Stimulated activated CD8-positive, alpha-beta memory T cell treated with anti-CD3 and anti-CD28 coated beads, Interleukin-2, amount 100 ng/mL, for 48 hours (primary cell): ENCODE measurements around the gene BBS2.

Source experiments
- DNase-seq, 2 donors: peaks; one replicate each; pipeline ENCODE4 v3.0.0-alpha.2; 2020; ENCODE audit warnings: low read depth in 2 of 2

Gene BBS2

DNA sequence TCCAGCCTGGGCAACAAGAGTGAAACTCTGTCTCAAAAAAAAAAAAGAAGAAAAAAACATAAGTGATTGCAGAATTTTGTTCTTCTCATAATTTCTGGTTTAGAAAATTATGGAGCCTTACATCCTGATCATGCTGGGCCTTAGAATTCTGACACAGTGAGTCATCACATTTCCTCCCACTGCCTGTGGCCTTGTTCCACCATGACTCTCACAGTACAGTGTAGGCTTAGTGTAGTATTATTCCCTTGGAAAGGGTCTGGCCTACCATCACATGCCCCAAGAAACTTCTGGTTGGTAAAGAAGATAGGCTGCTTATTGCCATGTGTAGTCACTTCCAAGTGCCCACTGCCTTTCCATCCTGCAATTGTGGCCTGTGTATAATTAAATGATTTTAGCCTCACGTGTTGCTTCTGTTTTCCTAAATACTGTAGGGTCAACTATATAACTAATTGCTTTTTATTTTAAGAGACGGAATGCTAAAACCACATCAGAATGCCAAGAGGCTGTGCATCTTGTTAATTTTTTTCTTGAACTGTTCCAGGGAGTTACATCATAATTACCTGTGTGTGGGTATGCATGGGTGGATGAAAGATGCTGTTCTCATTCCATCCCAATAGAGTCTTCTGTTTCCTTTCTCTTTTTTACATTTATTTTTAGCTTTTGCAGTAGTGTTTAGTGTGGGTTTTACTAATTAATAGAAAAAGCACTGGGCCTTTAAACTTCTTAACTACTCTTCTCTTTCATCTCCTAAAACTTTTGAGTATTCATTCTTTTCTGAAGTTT, 42.5 kb downstream of the BBS2 start:
- DNase-seq = no peak

DNA sequence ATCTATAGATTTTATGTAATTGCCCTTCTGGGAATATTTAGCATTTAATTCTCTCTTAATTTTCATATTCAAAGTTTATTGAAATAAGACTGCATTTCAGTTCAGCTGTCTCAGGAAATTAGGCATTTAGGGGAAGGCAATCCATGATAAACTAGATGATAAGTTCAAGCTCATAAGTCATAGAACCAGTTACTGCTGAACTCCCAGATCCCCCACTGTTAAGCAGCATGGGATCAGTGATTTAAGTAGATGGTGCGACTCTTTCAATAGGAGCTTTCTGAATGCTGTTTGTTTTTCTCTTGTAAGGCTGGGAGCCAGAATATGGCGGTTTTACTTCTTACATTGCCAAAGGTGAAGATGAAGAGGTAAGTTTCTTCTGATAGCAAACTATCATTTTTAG, 44.6 kb downstream of the BBS2 start:
- no peak for DNase-seq

DNA sequence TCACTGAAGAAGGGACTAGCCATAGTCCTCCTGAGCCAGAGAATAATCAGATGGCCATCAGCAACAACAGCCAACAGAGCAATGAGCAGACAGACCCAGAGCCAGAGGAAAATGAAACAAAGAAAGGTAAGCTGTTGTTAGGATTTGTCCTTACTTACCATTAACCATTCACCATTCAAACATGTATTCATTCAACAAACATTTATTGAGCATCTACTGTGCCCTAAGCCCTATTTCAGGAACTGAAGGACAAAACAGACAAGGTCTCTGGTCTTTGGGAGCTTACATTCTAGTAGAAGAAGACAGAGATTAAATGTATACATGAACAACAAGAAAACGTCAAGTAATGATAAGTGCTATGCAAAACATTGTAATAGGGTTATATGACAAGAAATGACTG, 49.2 kb downstream of the BBS2 start:
- no peak for DNase-seq

DNA sequence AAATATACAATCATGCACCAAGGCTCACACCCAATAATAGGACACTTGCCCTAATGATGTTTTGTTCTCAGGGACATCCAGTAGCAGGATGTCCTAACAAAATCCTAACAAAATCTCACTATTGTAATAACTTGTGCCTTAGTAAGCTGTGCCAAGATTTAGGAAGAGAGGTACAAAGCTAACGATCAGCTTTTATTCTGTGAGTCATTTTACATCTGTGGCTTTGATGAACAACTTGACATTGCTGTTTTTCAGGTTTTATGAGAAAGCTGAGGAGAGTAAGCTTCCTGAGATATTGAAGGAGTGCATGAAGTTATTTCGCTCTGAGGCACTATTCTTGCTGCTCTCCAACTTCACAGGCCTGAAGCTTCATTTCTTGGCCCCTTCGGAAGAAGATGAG, 49.6 kb downstream of the BBS2 start:
- DNase-seq = no peak

DNA sequence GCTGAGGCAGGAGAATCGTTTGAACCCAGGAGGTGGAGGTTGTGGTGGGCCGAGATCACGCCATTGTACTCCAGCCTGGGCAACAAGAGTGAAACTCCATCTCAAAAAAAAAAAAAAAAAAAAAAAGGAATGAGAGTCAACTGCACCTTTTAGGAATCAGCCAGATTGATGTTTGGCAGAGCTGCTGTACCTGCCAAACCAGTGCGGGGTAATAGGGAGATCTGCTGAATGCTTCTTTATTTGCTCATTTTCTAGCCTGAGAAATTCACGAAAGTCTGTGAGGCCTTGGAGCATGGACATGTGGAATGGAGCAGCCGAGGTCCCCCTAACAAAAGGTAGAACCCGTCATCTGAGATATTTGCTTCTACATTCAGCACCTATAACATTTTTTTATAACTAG, 50.1 kb downstream of the BBS2 start:
- no peak for DNase-seq

DNA sequence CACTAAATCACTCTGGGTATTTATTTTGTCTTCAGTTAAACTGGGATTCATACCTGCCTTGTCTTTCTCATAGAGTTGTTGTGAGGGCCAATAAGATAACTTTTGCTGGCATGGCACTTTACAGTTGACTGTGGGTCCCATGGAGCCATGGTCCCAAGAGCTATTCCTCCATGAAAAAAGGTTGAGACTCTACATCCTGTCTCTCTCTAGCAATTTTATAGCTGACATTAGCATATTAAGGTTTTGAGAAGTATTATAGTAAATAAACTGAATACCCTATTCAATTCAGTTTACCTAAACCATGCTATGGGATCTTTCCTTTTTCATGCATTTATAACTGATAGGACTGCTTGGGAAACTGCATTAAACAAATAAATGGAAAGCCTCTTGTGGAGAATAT, 51.0 kb downstream of the BBS2 start:
- DNase-seq = no peak

DNA sequence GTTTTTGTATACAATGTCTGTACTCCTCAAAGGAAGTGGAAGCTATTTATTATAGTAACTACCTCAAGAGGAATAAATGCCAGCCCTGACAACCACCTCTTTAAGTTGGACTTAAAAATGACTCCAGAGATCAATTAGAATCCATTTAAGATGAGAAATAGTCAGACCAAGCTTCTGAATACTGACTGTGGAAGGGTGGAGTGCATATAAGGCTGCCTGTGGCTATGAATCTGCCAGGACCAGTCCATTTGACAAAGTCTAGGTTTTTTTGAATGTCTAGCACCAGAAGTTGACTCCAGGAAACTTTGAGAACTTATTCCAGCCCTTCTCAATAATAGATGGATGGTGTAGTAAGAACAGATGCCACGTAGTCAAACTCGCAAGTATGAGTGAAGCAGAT, 53.5 kb downstream of the BBS2 start:
- DNase-seq = no peak

DNA sequence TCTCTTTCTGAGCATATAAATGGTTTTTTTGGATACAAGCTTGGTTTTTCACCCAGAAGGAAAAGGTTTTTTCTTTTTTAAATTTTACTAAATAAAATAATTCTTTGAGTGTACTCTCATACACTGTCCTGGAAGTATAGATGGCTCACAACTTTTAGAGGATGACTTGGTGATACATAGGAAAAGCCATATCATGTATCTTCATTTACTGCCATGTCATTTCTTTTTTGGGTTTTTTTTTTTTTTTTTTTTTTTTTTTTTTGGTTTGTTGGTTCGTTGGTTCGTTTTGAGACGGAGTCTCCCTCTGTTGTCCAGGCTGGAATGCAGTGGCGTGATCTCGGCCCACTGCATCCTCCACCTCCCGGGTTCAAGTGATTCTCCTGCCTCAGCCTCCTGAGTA, 56.7 kb downstream of the BBS2 start:
- no peak for DNase-seq

DNA sequence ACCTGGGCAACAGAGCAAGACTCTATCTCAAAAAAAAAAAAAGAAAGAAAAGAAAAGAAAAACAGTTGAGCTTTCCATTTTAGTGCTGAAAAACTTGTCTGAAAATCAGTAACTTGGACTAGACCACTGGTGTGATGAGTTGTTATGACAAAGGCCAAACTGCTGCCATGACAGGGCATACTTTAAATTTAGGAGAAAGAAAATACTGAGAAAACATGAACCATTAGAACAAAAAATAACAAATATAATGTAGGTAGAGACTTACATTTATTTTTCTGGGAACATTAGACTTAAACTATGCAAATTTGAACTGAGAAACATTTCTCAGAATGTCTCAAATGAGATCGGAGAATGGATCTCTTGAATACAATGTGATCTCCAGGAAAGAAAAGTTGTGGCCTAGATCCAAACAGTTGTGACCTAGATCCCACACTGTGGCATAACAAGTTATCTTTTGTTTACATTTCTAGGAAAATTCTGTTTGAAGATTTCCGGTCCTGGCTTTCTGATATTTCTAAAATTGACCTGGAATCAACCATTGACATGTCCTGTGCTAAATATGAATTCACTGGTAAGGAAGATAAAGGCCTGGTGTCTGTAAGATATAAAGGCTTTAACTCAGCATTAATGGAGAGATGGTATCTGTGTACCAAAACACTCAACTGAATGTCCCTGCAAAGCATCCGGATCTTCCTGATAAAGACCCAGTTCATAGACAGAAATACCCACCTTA, 57.6 kb downstream of the BBS2 start:
- DNase-seq = no peak

DNA sequence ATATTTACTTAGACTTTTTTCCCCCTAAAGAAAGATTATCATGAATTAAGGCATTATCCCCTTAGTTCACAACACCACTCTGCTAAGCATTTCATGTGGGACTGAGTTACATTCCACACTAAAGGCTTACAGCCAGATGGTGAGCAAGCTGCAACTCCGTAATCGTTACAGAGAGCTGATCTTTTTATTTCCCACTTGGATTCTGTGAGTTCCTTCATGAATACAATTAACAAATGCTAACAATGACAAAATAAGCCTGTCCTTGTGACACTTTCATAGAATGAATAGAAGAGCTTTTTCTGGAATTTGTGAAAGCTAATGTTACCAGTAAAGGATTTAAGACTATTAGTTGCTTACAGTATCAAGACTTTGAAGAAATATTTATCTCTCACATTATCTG, 59.7 kb downstream of the BBS2 start:
- DNase-seq = no peak

DNA sequence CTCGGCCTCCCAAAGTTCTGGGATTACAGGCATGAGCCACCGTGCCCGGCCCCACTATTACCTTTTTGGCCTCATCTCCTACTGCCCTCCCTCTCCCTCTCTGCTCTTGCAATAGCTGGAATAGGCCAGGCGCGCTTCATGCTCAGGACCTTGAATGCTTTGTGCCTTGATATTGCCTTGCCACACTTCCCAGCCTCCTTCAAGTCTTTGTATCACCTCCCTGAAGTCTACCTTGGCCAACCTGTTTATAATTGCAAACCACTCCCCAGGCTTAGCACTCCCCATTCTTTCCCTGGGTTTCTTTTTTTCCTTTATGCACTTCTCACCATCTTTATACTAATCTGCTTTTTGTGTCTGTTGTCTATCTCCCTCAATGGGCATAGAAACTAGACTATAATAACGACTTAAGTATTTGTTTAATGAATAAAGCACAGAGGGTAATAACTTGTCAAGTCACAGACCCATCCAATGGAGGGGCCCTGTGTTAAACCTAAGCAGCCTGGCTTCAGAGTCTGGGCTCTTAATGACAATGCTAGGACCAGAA, 61.8 kb downstream of the BBS2 start:
- no peak for DNase-seq

DNA sequence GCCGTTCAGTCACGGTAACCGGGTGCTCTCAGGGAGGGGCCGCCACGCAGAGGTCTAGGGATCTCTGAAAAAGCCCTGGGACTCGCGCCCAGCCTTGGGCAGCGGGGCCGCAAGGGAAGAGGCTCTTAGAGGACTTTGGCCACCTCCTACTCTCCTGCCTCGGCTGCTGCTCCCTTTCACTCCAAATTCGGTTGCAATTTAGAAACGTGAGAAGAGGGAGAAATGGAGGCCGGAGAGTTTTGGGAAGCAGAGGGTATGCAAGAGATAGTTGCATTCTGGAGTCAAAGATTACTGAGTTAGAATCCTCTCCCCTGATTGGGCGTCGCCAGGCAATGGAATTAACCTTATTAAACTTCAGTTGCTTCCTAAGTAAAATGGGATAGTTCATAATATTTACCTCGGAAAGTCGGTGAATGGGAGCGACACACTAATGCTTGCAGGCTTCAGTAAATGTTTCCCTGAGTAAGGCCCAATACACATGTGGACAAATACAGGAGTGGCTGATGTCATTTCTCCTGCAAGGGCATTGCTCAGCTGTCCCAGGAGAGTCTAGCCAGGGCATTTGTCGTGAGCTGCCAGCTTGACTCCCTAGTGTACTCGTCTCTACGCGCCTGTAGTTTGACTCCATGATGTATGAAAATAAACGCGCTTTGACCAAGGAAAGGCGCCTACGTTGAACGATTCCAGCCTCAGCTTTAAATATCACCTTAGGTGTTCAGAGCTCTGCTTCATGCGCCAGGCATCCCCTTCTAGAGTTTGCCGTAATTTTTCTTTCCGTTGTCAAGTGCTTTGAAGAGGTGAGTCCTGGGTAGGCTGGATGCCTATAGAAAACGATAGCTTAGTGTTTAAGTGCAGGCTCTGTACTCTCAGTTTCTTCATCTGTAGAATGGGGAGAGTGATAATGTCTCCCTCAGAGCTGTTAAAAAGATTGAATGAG, 67.8 kb downstream of the BBS2 start:
- DNase-seq = peak in 1 of 2 donors; percentile 22

DNA sequence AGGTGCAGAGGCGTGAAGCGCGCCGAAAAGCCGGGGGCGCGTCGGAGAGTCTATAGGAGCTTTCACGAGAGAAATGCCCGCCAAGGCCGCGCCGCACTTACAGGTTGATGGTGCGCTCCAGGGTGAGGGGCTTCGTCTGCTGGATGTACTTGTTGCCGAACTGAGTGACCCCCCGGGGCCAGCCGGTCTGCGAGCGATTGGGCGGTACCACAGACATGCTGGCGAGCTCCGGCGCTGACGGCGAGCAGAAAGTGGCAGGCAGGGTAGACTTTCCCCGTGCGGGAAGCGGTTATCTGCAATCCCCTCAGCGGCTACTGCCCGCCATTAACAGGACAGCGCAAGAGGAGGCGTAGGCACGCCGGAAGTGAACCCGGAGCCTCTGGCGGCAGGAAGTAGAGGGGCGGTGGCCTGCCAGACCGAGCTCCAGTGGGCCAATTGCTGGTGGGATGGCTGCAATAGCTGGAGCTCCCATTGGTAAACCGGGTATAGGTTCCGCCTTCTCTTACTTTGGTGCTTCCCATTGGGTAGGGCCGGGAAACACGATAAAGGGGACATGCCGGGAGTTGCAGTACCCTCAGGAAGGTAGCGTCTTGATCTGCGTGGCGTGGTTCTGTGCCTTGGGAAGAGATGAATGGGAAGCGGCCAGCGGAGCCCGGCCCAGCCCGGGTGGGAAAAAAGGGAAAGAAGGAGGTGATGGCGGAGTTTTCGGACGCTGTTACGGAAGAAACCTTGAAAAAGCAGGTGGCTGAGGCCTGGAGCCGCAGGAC, 68.7 kb downstream of the BBS2 start, which contains the start of the genes NUDT21 and OGFOD1:
TSS of gene NUDT21 (minus strand) at position 347 of the 767 bp plus-strand sequence. CDS start at position 217, 130 bp downstream.
TSS of gene OGFOD1 (plus strand) at position 569 of the 767 bp plus-strand sequence. CDS start at position 628, 59 bp downstream.
- peak; percentile 75 to 83 for DNase-seq

DNA sequence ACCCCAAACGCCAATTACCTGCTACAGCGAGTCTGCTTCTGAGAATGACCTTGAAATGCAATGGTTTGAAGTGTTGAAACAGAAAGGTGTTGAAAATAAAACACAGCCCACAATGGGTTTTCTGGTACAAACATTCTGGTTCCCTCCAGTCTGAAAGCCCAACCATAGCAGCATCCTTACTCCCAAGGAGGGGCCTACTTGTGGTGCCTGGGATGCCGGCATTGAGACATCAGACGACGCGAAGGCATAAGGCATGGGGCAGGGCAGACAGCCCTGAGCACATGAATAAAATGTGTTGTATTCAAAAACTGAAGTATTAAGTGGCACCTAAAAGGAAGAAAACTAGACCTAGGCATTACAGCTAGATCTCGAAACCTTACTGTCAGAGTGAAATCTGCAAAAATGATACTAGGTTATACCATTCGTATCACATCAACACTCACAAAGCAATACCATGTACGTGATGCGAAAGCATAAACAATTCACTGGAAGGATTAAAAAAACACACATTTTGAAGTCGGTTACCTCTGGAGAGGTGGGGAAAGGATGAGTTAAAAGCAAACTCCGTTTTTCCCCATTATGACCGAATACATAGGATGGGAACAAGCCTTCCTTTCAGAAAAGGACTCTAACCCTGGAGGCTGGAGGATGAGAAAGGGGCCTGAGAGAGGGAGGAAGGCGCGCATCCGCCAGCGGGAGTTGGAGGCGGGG, 69.4 kb downstream of the BBS2 start:
- no peak for DNase-seq

DNA sequence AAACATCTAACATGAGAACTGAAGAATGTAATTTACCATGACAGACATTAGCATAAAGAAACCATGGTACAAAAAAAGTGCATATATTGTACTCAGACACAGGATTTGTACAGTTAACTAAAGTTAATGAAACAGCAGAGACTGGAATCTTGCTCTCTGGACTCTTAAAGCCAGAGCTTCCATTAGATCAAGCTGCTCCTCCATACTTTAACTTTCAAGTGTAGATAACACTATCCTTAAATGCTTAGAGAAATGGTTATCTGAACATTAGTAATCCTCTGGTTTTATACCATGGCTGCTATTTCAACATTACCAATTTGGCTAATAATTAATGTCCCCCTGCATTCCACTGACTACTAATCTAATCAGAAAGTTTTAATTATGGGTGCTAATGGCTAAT, 71.8 kb downstream of the BBS2 start:
- DNase-seq = no peak

DNA sequence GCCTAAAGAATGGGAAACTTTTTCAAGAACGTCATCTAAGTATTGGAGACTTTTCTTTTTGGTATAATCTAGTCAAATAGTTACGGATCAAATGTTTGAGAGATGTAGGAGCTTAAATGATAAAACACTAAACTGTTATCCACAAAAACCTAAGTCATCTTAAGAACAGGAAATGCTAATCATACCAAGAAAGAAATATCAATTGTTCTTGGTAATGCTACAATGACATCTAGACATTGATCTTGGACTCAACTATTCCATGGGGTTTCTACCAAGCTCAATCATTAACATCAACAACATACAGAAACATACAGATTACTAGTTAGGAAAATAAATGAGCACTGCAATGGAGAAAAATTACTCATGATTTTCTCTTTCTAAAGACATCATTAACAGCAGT, 72.5 kb downstream of the BBS2 start:
- no peak for DNase-seq

DNA sequence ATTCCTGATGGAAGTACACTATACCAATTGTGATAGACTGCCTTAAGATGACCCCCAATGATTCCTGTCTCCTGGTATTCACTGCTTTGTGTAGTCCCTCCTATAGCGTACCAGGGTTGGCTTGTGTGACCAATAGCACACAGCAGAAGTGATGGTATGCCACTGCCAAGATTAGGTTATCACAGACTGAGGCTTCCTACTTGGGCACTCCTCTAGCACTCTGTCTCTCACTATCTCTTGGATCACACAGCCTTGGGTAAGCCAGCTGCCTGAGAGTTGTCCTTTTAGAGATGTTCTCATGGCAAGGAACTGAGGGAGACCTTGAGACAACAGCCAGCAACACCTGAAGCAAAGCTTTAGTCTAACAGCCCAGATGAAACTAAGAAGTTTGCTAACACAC, 81.8 kb downstream of the BBS2 start:
- no peak for DNase-seq

DNA sequence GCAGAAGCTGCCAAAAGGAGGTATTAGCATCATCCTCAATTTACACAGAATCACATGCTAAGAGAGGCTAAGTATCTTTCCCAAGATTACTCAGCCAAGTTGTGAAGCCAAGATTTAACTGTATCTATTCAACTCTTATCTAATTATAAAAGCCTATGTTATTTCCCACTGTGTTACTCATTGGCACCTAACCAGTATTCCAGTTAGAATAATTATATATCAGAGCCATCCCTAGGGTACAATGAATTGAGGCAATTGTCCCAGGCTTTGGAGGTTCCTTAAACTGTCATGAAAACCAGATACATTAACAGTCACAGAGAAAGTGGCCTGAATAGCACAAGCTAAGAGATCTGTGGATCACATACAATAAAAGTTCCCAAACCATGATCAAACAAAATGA, 83.6 kb downstream of the BBS2 start:
- DNase-seq = no peak
